NB4 (cell line): ENCODE data around the gene DUS4L.

Experiments
- DNase-seq: peaks from one replicate; pipeline ENCODE4 v3.0.0; 2010; ENCODE audit warnings: low read depth
- H3K4me3 ChIP-seq: one replicate; pipeline ENCODE4 v1.5.1; 2011; ENCODE audit warnings: mild to moderate bottlenecking, low read depth, low read length, moderate library complexity
- MYC ChIP-seq: IDR thresholded peaks from 2 replicates; pipeline ENCODE4 v1.6.1; 2011; ENCODE audit warnings: low read depth, low read length
- POLR2A ChIP-seq: IDR thresholded peaks from 2 replicates; pipeline ENCODE4 v1.6.1; 2011; ENCODE audit warnings: mild to moderate bottlenecking; ENCODE audit not compliant: insufficient read length; ENCODE audit errors: extremely low read depth
- TF ChIP-seq, protein P1 (sequence below): IDR thresholded peaks from one replicate; pipeline ENCODE4 v1.5.1; 2012; ENCODE audit warnings: low read depth, low read length
- TF ChIP-seq, protein P2 (sequence below): IDR thresholded peaks from 2 replicates; pipeline ENCODE4 v1.6.1; 2011; ENCODE audit warnings: low read depth, low read length

DUS4L gene

DNA sequence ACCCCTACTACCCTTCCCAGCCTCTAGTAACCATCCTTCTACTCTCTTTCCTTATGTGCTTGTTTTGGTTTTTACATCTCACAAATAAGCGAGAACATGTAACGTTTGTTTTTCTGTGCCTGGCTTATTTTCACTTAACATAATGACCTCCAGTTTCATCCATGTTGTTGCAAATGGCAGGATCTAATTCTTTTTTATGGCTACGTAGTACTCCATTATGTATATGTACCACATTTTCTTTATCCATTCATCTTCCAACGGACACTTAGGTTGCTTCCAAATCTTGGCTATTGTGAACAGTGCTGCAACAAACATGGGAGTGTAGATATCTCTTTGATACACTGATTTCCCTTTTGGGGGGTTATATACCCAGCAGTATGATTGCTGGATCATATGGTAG, 63.2 kb downstream of the DUS4L start:
- TF ChIP-seq, protein P1, sequence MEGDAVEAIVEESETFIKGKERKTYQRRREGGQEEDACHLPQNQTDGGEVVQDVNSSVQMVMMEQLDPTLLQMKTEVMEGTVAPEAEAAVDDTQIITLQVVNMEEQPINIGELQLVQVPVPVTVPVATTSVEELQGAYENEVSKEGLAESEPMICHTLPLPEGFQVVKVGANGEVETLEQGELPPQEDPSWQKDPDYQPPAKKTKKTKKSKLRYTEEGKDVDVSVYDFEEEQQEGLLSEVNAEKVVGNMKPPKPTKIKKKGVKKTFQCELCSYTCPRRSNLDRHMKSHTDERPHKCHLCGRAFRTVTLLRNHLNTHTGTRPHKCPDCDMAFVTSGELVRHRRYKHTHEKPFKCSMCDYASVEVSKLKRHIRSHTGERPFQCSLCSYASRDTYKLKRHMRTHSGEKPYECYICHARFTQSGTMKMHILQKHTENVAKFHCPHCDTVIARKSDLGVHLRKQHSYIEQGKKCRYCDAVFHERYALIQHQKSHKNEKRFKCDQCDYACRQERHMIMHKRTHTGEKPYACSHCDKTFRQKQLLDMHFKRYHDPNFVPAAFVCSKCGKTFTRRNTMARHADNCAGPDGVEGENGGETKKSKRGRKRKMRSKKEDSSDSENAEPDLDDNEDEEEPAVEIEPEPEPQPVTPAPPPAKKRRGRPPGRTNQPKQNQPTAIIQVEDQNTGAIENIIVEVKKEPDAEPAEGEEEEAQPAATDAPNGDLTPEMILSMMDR: no peak
- TF ChIP-seq, protein P2, sequence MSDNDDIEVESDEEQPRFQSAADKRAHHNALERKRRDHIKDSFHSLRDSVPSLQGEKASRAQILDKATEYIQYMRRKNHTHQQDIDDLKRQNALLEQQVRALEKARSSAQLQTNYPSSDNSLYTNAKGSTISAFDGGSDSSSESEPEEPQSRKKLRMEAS: no peak
- TF ChIP-seq POLR2A: no peak
- no peak for TF ChIP-seq MYC
- no peak overlapping the region for H3K4me3 ChIP-seq
- no peak for DNase-seq
